Sigmoid colon (tissue), 4 donors: ENCODE measurements around the gene CDH13.

Source experiments
- POLR2A ChIP-seq, 2 donors: fragments of 450-650 bp; IDR thresholded peaks; one replicate each; pipeline ENCODE4 v1.6.1; 2016; ENCODE audit warnings: antibody characterized with exemption in 2 of 2, mild to moderate bottlenecking in 2 of 2, moderate library complexity in 2 of 2
- POLR2AphosphoS5 ChIP-seq, 4 donors: sonication (generic); formaldehyde crosslinking; IDR thresholded peaks; one replicate each; pipeline ENCODE4 v1.6.1; 2017; ENCODE audit warnings: antibody characterized with exemption in 4 of 4
- TF ChIP-seq, protein P1 (sequence below), 4 experiments: fragments of 450-650 bp in 3 of 4; fragments of 200-600 bp in 1 of 4; IDR thresholded peaks; one replicate each; pipeline ENCODE4 v1.5.1; 2016 to 2019; ENCODE audit warnings: antibody characterized with exemption in 4 of 4, mild to moderate bottlenecking in 3 of 4, moderate library complexity in 2 of 4

DNA sequence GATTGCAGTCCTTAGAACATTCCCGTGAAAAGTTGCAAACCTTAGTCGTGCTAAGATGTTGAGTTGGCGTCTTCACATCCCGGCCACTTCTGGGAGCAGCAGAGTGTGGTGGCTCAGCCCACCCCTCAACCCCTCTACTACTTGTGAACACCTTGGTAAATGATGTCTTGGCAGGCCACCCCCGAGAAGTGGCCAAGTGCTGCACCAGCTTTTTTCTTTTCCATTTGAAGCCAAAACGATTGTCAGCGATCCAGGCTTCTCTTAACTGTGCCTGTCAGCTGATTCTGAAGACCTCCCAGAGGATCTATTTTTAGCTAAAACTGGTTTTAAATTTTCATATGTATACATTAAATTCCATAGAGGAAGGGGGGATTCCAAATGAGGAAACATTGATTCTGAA is 247.5 kb downstream of the CDH13 start:
- TF ChIP-seq, protein P1, sequence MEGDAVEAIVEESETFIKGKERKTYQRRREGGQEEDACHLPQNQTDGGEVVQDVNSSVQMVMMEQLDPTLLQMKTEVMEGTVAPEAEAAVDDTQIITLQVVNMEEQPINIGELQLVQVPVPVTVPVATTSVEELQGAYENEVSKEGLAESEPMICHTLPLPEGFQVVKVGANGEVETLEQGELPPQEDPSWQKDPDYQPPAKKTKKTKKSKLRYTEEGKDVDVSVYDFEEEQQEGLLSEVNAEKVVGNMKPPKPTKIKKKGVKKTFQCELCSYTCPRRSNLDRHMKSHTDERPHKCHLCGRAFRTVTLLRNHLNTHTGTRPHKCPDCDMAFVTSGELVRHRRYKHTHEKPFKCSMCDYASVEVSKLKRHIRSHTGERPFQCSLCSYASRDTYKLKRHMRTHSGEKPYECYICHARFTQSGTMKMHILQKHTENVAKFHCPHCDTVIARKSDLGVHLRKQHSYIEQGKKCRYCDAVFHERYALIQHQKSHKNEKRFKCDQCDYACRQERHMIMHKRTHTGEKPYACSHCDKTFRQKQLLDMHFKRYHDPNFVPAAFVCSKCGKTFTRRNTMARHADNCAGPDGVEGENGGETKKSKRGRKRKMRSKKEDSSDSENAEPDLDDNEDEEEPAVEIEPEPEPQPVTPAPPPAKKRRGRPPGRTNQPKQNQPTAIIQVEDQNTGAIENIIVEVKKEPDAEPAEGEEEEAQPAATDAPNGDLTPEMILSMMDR (IDR thresholded peaks at IDR 0.05), result no peak
- TF ChIP-seq POLR2A (IDR thresholded peaks at IDR 0.05) (no peak), POLR2AphosphoS5 (IDR thresholded peaks at IDR 0.05) (no peak)
